ENCODE results near the gene TBCC.
A peak's percentile ranks its signal among the peaks of the same experiment; 100 is the strongest.
"Not testable (repeated sequence)": the region's sequence is repeated elsewhere in the genome, so short reads cannot be mapped to it uniquely, and the experiment has no call there.

The TBCC gene

GRCh38 chr6:42769836-42770235 lies 23.9 kb upstream of the TBCC start:
- DNase-seq = no peak

GRCh38 chr6:42769051-42769450 lies 23.1 kb upstream of the TBCC start:
- no peak for DNase-seq

- no peak for DNase-seq
Measured at GRCh38 chr6:42766163-42766670, 20.3 kb upstream of the TBCC start.

GRCh38 chr6:42764911-42765648 lies 19.2 kb upstream of the TBCC start:
- DNase-seq = peak; percentile 4 to 41

GRCh38 chr6:42762950-42763349 lies 17.0 kb upstream of the TBCC start:
- DNase-seq = no peak

- no peak for DNase-seq
Measured at GRCh38 chr6:42762426-42762859, 16.5 kb upstream of the TBCC start.

- DNase-seq = no peak
Measured at GRCh38 chr6:42761287-42762067, 15.6 kb upstream of the TBCC start.

GRCh38 chr6:42758756-42759430 lies 13.0 kb upstream of the TBCC start:
- DNase-seq = no peak

GRCh38 chr6:42756722-42757121 lies 10.8 kb upstream of the TBCC start:
- DNase-seq = no peak

GRCh38 chr6:42754759-42755158 lies 8.9 kb upstream of the TBCC start:
- no peak for DNase-seq

GRCh38 chr6:42751055-42751454 lies 5.2 kb upstream of the TBCC start:
- no peak for DNase-seq

GRCh38 chr6:42748203-42748898 lies 2.4 kb upstream of the TBCC start:
- no peak for DNase-seq

GRCh38 chr6:42746463-42747391 lies 824 bp upstream of the TBCC start:
- peak; percentile 71 to 81 for DNase-seq

GRCh38 chr6:42745083-42745639 lies 742 bp downstream of the TBCC start:
- DNase-seq = no peak

GRCh38 chr6:42744351-42744893 lies 1.5 kb downstream of the TBCC start:
- no peak for DNase-seq

GRCh38 chr6:42742116-42742894 lies 3.6 kb downstream of the TBCC start:
- no peak for DNase-seq

- no peak for DNase-seq
Measured at GRCh38 chr6:42740725-42741124, 5.2 kb downstream of the TBCC start.

- no peak for DNase-seq
Measured at GRCh38 chr6:42735976-42736375, 9.9 kb downstream of the TBCC start.

GRCh38 chr6:42733867-42734481 lies 11.9 kb downstream of the TBCC start:
- not testable (repeated sequence) for DNase-seq

- DNase-seq = no peak
Measured at GRCh38 chr6:42729731-42730130, 16.2 kb downstream of the TBCC start.

Data from NCI-H187 (cell line).